Anterior cingulate cortex (tissue), 58 donors: ENCODE data around the gene TLL1.

Source experiments
- DNase-seq, 58 donors: peaks; one replicate each; lab custom pipeline; 2025; lab: John Stamatoyannopoulos, UW

TLL1 gene

GRCh38 chr4:165877286-165877685 lies 4.2 kb downstream of the TLL1 start:
- DNase-seq = no peak

GRCh38 chr4:165879641-165880040 lies 6.6 kb downstream of the TLL1 start:
- DNase-seq = no peak

GRCh38 chr4:165894159-165894558 lies 21.1 kb downstream of the TLL1 start:
- no peak for DNase-seq

- no peak for DNase-seq
Observed at GRCh38 chr4:165905405-165906027, 32.5 kb downstream of the TLL1 start.

GRCh38 chr4:165906272-165906671 lies 33.2 kb downstream of the TLL1 start:
- no peak for DNase-seq

GRCh38 chr4:165909947-165910346 lies 36.9 kb downstream of the TLL1 start:
- no peak for DNase-seq

- DNase-seq = no peak
Observed at GRCh38 chr4:165915215-165915614, 42.2 kb downstream of the TLL1 start.

- no peak for DNase-seq
Observed at GRCh38 chr4:165921546-165921945, 48.5 kb downstream of the TLL1 start.

- no peak for DNase-seq
Observed at GRCh38 chr4:165922747-165923146, 49.7 kb downstream of the TLL1 start.

GRCh38 chr4:165926307-165926706 lies 53.3 kb downstream of the TLL1 start:
- DNase-seq = no peak

GRCh38 chr4:165927366-165927765 lies 54.3 kb downstream of the TLL1 start:
- DNase-seq = no peak

GRCh38 chr4:165927815-165928214 lies 54.8 kb downstream of the TLL1 start:
- no peak for DNase-seq

GRCh38 chr4:165928601-165929000 lies 55.6 kb downstream of the TLL1 start:
- DNase-seq = no peak

GRCh38 chr4:165929662-165930061 lies 56.6 kb downstream of the TLL1 start:
- DNase-seq = no peak

- DNase-seq = no peak
Observed at GRCh38 chr4:165931741-165932140, 58.7 kb downstream of the TLL1 start.

- no peak for DNase-seq
Observed at GRCh38 chr4:165944900-165945299, 71.9 kb downstream of the TLL1 start.

GRCh38 chr4:165945991-165946390 lies 73.0 kb downstream of the TLL1 start:
- DNase-seq = no peak

GRCh38 chr4:165947019-165947418 lies 74.0 kb downstream of the TLL1 start:
- DNase-seq = no peak

GRCh38 chr4:165953181-165953580 lies 80.1 kb downstream of the TLL1 start:
- peak in 2 of 58 donors; percentile 0 to 4 for DNase-seq

- no peak for DNase-seq
Observed at GRCh38 chr4:165963621-165964020, 90.6 kb downstream of the TLL1 start.

- no peak for DNase-seq
Observed at GRCh38 chr4:165964591-165964990, 91.6 kb downstream of the TLL1 start.

- DNase-seq = no peak
Observed at GRCh38 chr4:165965503-165965902, 92.5 kb downstream of the TLL1 start.

GRCh38 chr4:165966833-165967232 lies 93.8 kb downstream of the TLL1 start:
- DNase-seq = no peak
